Right forelimb (tissue), 1 donor: ENCODE results near the gene RPS5.
A peak's percentile ranks its signal among the peaks of the same experiment; 100 is the strongest.
"Not testable (repeated sequence)": the region's sequence is repeated elsewhere in the genome, so short reads cannot be mapped to it uniquely, and the experiment has no call there.

ENCODE experiments used
- DNase-seq: peaks from one replicate; pipeline ENCODE4 v3.0.0-alpha.2; 2018

The RPS5 gene

DNA sequence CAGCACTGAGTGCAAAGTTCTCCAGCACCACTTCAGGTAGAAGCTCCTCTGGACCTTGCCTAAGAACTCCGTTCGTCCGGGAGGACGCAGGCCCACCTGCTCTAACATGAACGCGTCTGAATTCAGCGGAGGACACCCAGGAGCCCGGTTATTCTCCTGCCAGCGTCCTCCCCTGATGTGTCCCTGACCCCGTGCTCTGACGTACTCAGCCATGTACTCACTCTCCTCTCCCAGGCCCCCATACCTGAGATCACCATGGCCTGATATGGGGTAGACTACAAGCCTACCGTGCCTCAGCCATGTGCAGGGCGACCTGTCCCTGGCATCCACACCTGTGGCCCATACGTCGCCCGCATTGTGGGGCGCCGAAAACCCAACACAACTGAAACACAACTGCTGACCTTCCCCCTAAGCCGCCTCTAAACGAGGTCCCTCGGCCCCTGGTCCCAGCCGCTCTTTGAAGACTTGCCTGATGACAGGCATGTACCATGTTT is 20.6 kb downstream of the RPS5 start:
- no peak for DNase-seq

GRCh38 chr19:58408152-58409009 is 21.3 kb downstream of the RPS5 start, which contains the start of gene ZNF584:
TSS of gene ZNF584 (plus strand) at chr19:58408649. CDS start at chr19:58409148, 499 bp downstream.
- peak; percentile 97 for DNase-seq

GRCh38 chr19:58409010-58409790 is 22.1 kb downstream of the RPS5 start:
- no peak for DNase-seq

GRCh38 chr19:58416604-58417003 is 29.5 kb downstream of the RPS5 start:
- no peak for DNase-seq

GRCh38 chr19:58417071-58417470 is 30.0 kb downstream of the RPS5 start:
- no peak for DNase-seq

DNA sequence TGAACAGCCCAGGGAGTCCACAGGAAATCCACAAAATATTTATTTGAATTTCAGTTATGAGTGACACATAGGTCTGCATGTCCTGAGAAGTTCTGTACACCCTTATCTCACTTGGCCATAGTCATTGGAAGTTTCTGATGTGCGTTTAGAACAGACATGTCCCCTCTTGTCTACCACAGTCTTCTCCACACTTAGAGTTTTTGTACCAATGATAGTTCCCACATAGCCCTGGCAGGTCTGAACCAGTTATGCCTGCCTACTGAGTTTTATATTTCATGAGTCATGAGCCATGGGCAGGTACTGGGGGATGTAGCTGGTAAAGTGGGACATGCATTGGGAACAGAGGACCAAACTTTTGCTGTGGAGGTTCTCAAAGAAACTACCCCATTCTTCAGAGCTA is 41.5 kb downstream of the RPS5 start:
- no peak for DNase-seq

DNA sequence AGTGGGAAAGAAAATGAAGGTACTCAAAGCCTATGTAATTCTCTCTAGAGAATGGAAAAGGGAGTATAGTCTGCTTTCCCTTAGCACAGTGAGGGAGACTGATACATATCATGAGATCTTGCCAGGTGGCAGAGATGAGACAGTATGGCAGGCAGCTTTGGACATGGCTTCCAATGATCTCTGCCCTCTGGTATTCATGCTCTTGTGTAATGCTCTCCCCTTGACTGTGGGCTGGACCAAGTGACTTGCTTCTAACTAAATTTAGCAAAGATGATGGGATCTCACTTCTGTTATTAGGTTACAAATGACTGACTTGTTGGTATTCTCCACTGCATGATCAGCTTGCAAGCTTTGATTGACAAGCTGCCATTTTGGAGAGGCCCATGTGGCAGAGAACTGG is 42.7 kb downstream of the RPS5 start:
- DNase-seq: no peak

- DNase-seq: no peak
Observed at GRCh38 chr19:58434217-58434616, 47.1 kb downstream of the RPS5 start.

DNA sequence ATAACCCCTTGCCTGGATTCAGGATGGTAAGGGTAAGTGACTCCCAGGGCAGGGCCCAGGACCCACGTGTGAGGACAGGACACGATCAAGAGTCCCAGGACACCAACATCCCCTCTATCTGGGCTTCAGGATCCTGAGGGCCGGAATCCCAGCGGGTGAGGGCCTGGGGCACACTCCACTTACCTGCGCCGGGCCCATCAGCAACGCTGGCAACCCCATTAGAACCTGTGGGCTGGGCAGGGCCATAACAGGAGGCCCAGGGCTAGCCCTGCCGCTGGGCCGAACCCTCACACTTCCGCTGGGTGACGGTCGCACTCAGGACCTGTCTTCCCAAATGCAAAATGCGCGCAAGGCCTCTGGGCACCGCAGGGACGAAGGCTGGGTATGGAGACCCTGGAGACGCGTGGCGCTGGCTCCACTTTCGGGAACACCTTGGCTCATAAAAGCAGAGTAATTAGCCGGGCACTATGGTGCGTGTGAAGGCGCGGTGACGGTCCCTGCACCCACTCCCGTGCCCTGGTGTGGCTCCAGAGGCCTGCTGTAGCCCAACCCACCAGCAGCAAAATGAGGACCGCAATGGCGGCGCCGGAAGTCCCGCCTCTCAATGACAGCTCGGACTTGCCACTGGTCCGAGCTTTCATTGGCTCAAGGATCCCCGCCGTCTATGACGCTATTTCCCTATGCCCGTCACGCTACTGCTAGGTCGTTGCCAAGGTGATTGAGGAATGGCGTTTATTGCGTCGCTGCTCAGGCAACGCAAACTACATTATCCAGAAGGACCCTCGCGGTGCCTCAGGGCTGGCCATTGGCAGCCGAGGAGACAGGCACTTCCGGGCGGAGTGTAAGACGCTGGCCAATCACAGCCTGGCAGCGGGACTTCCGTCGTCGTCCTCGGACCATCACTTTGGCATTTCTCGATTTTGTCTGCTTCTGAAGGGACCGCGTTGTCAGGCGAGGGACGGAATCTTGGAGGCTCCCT is 52.8 kb downstream of the RPS5 start, which contains the start of gene ZNF132:
ZNF132 (minus strand) TSS at position 578 of the 979 bp plus-strand sequence; CDS start at position 246, 332 bp downstream.
- peak; percentile 95 for DNase-seq

- DNase-seq: no peak
Observed at GRCh38 chr19:58440556-58440955, 53.5 kb downstream of the RPS5 start.

DNA sequence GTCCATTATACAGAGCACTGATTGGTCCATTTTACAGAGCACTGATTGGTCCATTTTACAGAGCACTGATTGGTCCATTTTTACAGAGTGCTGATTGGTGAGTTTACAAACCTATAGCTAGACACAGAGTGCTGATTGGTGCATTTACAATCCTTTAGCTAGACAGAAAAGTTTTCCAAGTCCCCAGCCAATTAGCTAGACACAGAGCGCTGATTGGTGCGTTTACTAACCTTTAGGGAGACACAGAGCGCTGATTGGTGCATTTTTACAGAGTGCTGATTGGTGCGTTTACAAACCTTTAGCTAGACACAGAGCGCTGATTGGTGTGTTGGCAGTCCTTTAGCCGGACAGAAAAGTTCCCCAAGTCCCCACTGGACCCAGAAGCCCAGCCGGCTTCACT is 55.9 kb downstream of the RPS5 start:
- DNase-seq: not testable (repeated sequence)
